Measurements from ENCODE around the gene MAMDC4.
"Not testable (repeated sequence)": the region's sequence is repeated elsewhere in the genome, so short reads cannot be mapped to it uniquely, and the experiment has no call there.

GRCh38 chr9:136869611-136870010, 17.5 kb downstream of the MAMDC4 start:
- not testable (repeated sequence) for TF ChIP-seq CTCF (IDR thresholded peaks at IDR 0.05; ENCODE audit: insufficient read depth, low read depth, low read length); EZH2 (IDR thresholded peaks at IDR 0.05; ENCODE audit: insufficient read depth, low read length)
